Kidney (tissue), 14 donors: Measurements from ENCODE around the gene STIP1. TPM values are rescaled to one million over a fixed set of nuclear protein-coding genes. Genes with fewer than 3 reads are reported as not detected.

Experiments used
- DNase-seq, 5 donors: peaks; one replicate each; pipeline ENCODE4 v3.0.0-alpha.2; 2013 to 2020
- FAIRE-seq: peaks from 2 replicates; lab custom pipeline; 2012; peaks lifted over from hg19 to GRCh38; lab: Jason Lieb, UNC
- H3K27ac ChIP-seq, 2 donors: one replicate each; pipeline ENCODE4 v1.7.0; 2013; ENCODE audit warnings: low read depth in 2 of 2, low read length in 2 of 2, inconsistent platforms in 1 of 2
- H3K27me3 ChIP-seq: one replicate; pipeline ENCODE4 v1.7.1; 2013; ENCODE audit warnings: low read length, inconsistent platforms; ENCODE audit not compliant: control insufficient read depth, insufficient read depth
- H3K36me3 ChIP-seq, 3 donors: one replicate each; pipeline versions ENCODE4 v1.7.0 to v1.7.1; 2013; ENCODE audit warnings: low read length in 3 of 3, control low read depth in 1 of 3, inconsistent platforms in 1 of 3; ENCODE audit not compliant: insufficient read depth in 3 of 3, control insufficient read depth in 2 of 3
- H3K4me1 ChIP-seq, 3 donors: one replicate each; pipeline versions ENCODE4 v1.7.0 to v1.7.1; 2013; ENCODE audit warnings: low read length in 3 of 3, inconsistent platforms in 1 of 3, low read depth in 1 of 3; ENCODE audit not compliant: control insufficient read depth in 2 of 3, insufficient read depth in 2 of 3
- H3K4me3 ChIP-seq, 3 donors: one replicate each; pipeline versions ENCODE4 v1.7.0 to v1.8.1; 2013; ENCODE audit warnings: low read length in 3 of 3, control low read depth in 1 of 3, inconsistent platforms in 1 of 3
- H3K9ac ChIP-seq, 3 donors: one replicate each; pipeline versions ENCODE4 v1.7.0 to v1.7.1; 2013; ENCODE audit warnings: low read length in 3 of 3, control low read depth in 1 of 3, inconsistent platforms in 1 of 3
- H3K9me3 ChIP-seq, 3 donors: one replicate each; pipeline versions ENCODE4 v1.7.0 to v1.7.1; 2013; ENCODE audit warnings: low read length in 3 of 3, control low read depth in 1 of 3, inconsistent platforms in 1 of 3; ENCODE audit not compliant: control insufficient read depth in 2 of 3, insufficient read depth in 1 of 3
- CTCF ChIP-seq: IDR thresholded peaks from 3 replicates; pipeline ENCODE4 v1.5.1; 2012; ENCODE audit warnings: mild to moderate bottlenecking, moderate library complexity, borderline replicate concordance; ENCODE audit not compliant: insufficient read depth; ENCODE audit errors: extremely low read depth
- intact Hi-C: fragments of 100-400 bp; cut with DNase I; formaldehyde crosslinking; loops from one replicate; pipeline ENCODE4 v1.11.1; 2022
- polyA plus RNA-seq: library from polyadenylated mRNA; stranded (reverse); fragments of 350-450 nt; fragmentation: Illumina TruSeq; extraction: RNeasy Lipid Tissue Mini Kit (QIAGEN cat#74804); gene quantifications from one replicate; pipeline ENCODE4 v1.2.3, GENCODE V29; 2014; ENCODE audit warnings: low read depth, low replicate concordance; ENCODE audit not compliant: insufficient read depth
- total RNA-seq: library from RNA; stranded (reverse); fragmentation: NEBNext Ultra II Directional; extraction: Animal tissue kit (Norgen Biotek cat#: 25700); gene quantifications from one replicate; pipeline ENCODE4 v1.2.1, GENCODE V29; 2021
- donor health status: control.
- donor health status: control.
- donor health status: control.
- donor health status: control.
- donor health status: control.
- donor health status: DM: yes; HTN: yes; CAD: no.
- donor health status: Normal renal cell carcinoma (clear cell type).

Gene STIP1
- total and polyA plus RNA-seq, 2 donors from 2014 or later, result 81.2 to 86.0 TPM

- TF ChIP-seq CTCF, result no peak
- no peak overlapping the region for H3K9ac ChIP-seq
- no peak for FAIRE-seq
Measured at GRCh38 chr11:64253481-64253880, 67.5 kb downstream of the STIP1 start.

More at GRCh38 chr11:64253481-64253880, 67.5 kb downstream of the STIP1 start:
- intact Hi-C loops, result no loop called here
- H3K4me3 ChIP-seq, result no peak overlapping the region
- H3K27ac ChIP-seq, result no peak overlapping the region
- DNase-seq, result no peak
- H3K27me3 ChIP-seq, result no peaks in the 10 kb centered on the region
- no peaks in the 10 kb centered on the region for H3K9me3 ChIP-seq
- H3K36me3 ChIP-seq, result peaks cover 0 to 6% (median 1%) of the 10 kb centered on the region in 3 donors
- H3K4me1 ChIP-seq, result peaks cover 0 to 22% (median 5%) of the 10 kb centered on the region in 3 donors

Other genes starting within 250 kb of the STIP1 start
- 27.2 TPM for gene NAA40, start 247.2 kb upstream of the STIP1 start, total RNA-seq
- 11.8 TPM for gene NAA40, start 247.2 kb upstream of the STIP1 start, polyA plus RNA-seq
- 320 TPM for gene COX8A, start 211.6 kb upstream of the STIP1 start, total RNA-seq
- 2,092 TPM for gene COX8A, start 211.6 kb upstream of the STIP1 start, polyA plus RNA-seq
- 69.0 TPM for gene OTUB1, start 199.7 kb upstream of the STIP1 start, total RNA-seq
- 118 TPM for gene OTUB1, start 199.7 kb upstream of the STIP1 start, polyA plus RNA-seq
- 0.66 TPM for gene FLRT1, start 150.2 kb upstream of the STIP1 start, total RNA-seq
- gene FLRT1, start 150.2 kb upstream of the STIP1 start, polyA plus RNA-seq, result 1.5 TPM
- 27.8 TPM for gene MACROD1, start 20.1 kb upstream of the STIP1 start, total RNA-seq
- 176 TPM for gene MACROD1, start 20.1 kb upstream of the STIP1 start, polyA plus RNA-seq
- gene FERMT3, start 20.6 kb downstream of the STIP1 start, total RNA-seq, result 36.3 TPM
- gene FERMT3, start 20.6 kb downstream of the STIP1 start, polyA plus RNA-seq, result 11.8 TPM
- 39.2 TPM for gene TRPT1, start 40.0 kb downstream of the STIP1 start, total RNA-seq
- 103 TPM for gene TRPT1, start 40.0 kb downstream of the STIP1 start, polyA plus RNA-seq
- gene NUDT22, start 40.1 kb downstream of the STIP1 start, total RNA-seq, result 64.5 TPM
- gene NUDT22, start 40.1 kb downstream of the STIP1 start, polyA plus RNA-seq, result 150 TPM
- gene DNAJC4, start 44.4 kb downstream of the STIP1 start, total RNA-seq, result 31.1 TPM
- 102 TPM for gene DNAJC4, start 44.4 kb downstream of the STIP1 start, polyA plus RNA-seq
- gene VEGFB, start 48.4 kb downstream of the STIP1 start, total RNA-seq, result 77.6 TPM
- 157 TPM for gene VEGFB, start 48.4 kb downstream of the STIP1 start, polyA plus RNA-seq
- gene FKBP2, start 54.9 kb downstream of the STIP1 start, total RNA-seq, result 76.0 TPM
- gene FKBP2, start 54.9 kb downstream of the STIP1 start, polyA plus RNA-seq, result 411 TPM
- 86.5 TPM for gene PPP1R14B, start 60.8 kb downstream of the STIP1 start, total RNA-seq
- 145 TPM for gene PPP1R14B, start 60.8 kb downstream of the STIP1 start, polyA plus RNA-seq
- 24.6 TPM for gene PLCB3, start 65.4 kb downstream of the STIP1 start, total RNA-seq
- gene PLCB3, start 65.4 kb downstream of the STIP1 start, polyA plus RNA-seq, result 9.6 TPM
- gene BAD, start 98.5 kb downstream of the STIP1 start, total RNA-seq, result 59.8 TPM
- 157 TPM for gene BAD, start 98.5 kb downstream of the STIP1 start, polyA plus RNA-seq
- gene GPR137, start 99.7 kb downstream of the STIP1 start, total RNA-seq, result 44.0 TPM
- gene GPR137, start 99.7 kb downstream of the STIP1 start, polyA plus RNA-seq, result 48.4 TPM
- gene KCNK4, start 105.1 kb downstream of the STIP1 start, total RNA-seq, result not detected
- not detected for gene KCNK4, start 105.1 kb downstream of the STIP1 start, polyA plus RNA-seq
- gene CATSPERZ, start 114.2 kb downstream of the STIP1 start, total RNA-seq, result not detected
- not detected for gene CATSPERZ, start 114.2 kb downstream of the STIP1 start, polyA plus RNA-seq
- 59.7 TPM for gene ESRRA, start 119.4 kb downstream of the STIP1 start, total RNA-seq
- 117 TPM for gene ESRRA, start 119.4 kb downstream of the STIP1 start, polyA plus RNA-seq
- gene TRMT112, start 131.4 kb downstream of the STIP1 start, total RNA-seq, result 172 TPM
- 291 TPM for gene TRMT112, start 131.4 kb downstream of the STIP1 start, polyA plus RNA-seq
- 192 TPM for gene PRDX5, start 131.9 kb downstream of the STIP1 start, total RNA-seq
- gene PRDX5, start 131.9 kb downstream of the STIP1 start, polyA plus RNA-seq, result 1,026 TPM
- gene CCDC88B, start 154.0 kb downstream of the STIP1 start, total RNA-seq, result 13.3 TPM
- 10.0 TPM for gene CCDC88B, start 154.0 kb downstream of the STIP1 start, polyA plus RNA-seq
- 40.2 TPM for gene RPS6KA4, start 173.0 kb downstream of the STIP1 start, total RNA-seq
- 13.6 TPM for gene RPS6KA4, start 173.0 kb downstream of the STIP1 start, polyA plus RNA-seq